ENCODE measurements around the gene ERP44. TPM values are rescaled to one million over a fixed set of nuclear protein-coding genes. Genes with fewer than 3 reads are reported as not detected.

ERP44 gene
- total and polyA plus RNA-seq, 2 experiments from 2014 or later, result 23.8 to 50.5 TPM

DNA sequence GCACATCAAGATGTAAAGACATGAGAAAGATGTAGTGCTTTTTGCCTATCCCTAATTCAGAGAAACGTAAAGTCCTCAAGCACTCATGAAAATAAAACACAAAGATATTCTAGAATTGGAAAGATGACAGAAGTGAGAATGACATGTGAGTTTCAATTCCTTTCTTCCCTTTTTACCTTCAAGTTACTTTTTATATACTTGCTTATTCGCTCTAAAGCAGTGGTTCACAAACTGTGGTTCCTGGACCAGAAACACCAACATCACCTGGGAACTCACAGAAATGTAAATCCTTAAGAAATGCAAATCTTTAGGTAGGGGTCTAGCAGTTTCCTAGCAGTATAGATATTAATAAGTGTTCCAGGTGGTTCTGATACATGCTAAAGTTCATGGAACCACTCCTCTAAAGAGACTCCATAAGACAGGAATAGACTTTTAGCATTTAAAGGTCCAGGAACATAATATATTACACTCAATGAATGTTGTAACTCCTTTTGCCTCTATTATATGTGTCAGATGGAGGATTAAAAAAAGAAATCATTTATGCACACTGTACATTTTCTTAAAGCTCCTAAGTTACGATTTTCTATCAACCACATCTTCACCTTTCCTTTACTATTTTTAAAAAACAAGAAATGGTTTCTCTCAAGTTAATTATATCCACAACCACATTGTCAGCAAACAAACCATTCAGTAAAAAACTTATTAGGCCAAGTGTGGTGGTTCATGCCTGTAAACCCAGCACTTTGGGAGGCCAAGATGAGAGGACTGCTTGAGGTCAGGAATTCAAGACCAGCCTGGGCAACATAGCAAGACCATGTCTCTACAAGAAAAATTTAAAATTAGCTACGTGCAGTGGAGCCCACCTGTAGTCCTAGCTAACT is 39.9 kb downstream of the ERP44 start:
- Histone ChIP-seq H3K9me3 (ENCODE audit: low read depth) (no peaks in the 10 kb centered on the region), H3K27me3 (replicated peaks; ENCODE audit: insufficient read depth) (no peaks in the 10 kb centered on the region), H3K9me2 (ENCODE audit: insufficient read depth) (no peaks in the 10 kb centered on the region), H2AFZ (no peak overlapping the region), H3K4me1 (ENCODE audit: insufficient read depth) (peaks cover 9% of the 10 kb centered on the region), H3K9ac (no peak overlapping the region), H3F3A (ENCODE audit: insufficient read depth) (no peaks in the 10 kb centered on the region), H4K20me1 (ENCODE audit: insufficient read depth) (no peaks in the 10 kb centered on the region; the same call in 1 of the 2 replicates), H3K4me3 (no peak overlapping the region), H3K4me2 (ENCODE audit: unreplicated experiment) (no peak overlapping the region), H3K27ac (no peak overlapping the region), H3K36me3 (ENCODE audit: low read depth) (peaks cover 14% of the 10 kb centered on the region; the same call in 1 of the 2 replicates), H3K79me2 (ENCODE audit: insufficient read depth) (peaks cover 43% of the 10 kb centered on the region)
- TF ChIP-seq EZH2 (IDR thresholded peaks at IDR 0.05; ENCODE audit: insufficient read depth, poor library complexity, severe bottlenecking), result no peak
- no peak for TF ChIP-seq EZH2phosphoT487 (IDR thresholded peaks at IDR 0.05; ENCODE audit: insufficient read depth, low read depth)
- WGBS, 2 experiments (ENCODE audit: low coverage in 1 of 2, low lambda C conversion rate in 2 of 2, missing lambda C conversion rate in 2 of 2), result 94 to 99% methylated on average over 4 of the region's 4 CpGs
- in situ Hi-C loops (cut with MboI), result no loop called here
- no peak for DNase-seq

DNA sequence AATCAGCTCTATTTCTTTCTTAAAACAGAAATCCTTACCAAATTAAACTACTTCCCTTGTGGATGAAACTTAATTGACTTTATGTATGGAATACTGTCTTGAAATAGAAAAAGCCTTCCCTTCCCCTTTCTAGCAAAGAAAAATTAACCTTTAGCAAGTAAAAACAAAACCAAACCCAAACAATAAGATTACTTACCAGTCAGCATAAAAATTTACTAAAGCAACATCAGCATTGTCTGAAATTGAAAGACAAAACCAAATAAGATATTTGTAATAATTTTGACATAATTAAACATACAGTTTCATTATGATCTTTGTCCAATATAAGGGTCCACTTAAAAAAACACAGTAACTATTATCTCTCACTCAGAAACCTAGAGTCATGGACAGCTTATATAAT is 41.2 kb downstream of the ERP44 start:
- TF ChIP-seq EZH2phosphoT487 (IDR thresholded peaks at IDR 0.05; ENCODE audit: insufficient read depth, low read depth) (no peak), EZH2 (IDR thresholded peaks at IDR 0.05; ENCODE audit: insufficient read depth, poor library complexity, severe bottlenecking) (no peak)
- H3K79me2 ChIP-seq (ENCODE audit: insufficient read depth), result peaks cover 30% of the 10 kb centered on the region
- H4K20me1 ChIP-seq (ENCODE audit: insufficient read depth), result no peaks in the 10 kb centered on the region
- in situ Hi-C loops (cut with MboI), result no loop called here
- H2AFZ ChIP-seq, result no peak overlapping the region
- no peak overlapping the region for H3K4me3 ChIP-seq
- peaks cover 14% of the 10 kb centered on the region; the same call in 1 of the 2 replicates for H3K36me3 ChIP-seq (ENCODE audit: low read depth)
- no peaks in the 10 kb centered on the region for H3K9me2 ChIP-seq (ENCODE audit: insufficient read depth)
- no peaks in the 10 kb centered on the region for H3F3A ChIP-seq (ENCODE audit: insufficient read depth)
- no peak overlapping the region for H3K4me2 ChIP-seq (ENCODE audit: unreplicated experiment)
- H3K27me3 ChIP-seq (replicated peaks; ENCODE audit: insufficient read depth), result no peaks in the 10 kb centered on the region
- no peaks in the 10 kb centered on the region for H3K9me3 ChIP-seq (ENCODE audit: low read depth)
- H3K9ac ChIP-seq, result no peak overlapping the region
- H3K27ac ChIP-seq, result no peak overlapping the region
- no peak for DNase-seq
- H3K4me1 ChIP-seq (ENCODE audit: insufficient read depth), result no peaks in the 10 kb centered on the region

DNA sequence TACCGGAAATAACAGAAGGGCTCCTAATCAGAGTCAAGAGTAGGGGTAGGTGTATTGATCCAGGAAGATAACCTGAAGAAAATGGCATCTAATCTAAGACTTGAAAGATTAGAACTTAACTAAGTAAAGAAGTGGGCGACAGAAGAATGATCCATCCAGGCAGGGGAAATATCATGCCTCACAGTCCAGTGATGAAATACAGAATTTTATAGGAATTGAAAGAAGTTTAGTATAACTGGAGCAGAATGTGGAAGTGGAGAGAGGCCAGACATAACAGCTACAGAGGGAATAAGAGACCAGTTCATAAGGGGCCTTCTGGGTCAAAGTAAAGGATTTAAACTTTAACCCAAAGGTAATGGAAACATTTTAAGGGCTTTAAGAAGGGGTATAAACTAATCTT is 42.2 kb downstream of the ERP44 start:
- Histone ChIP-seq H3F3A (ENCODE audit: insufficient read depth) (no peaks in the 10 kb centered on the region), H3K9me2 (ENCODE audit: insufficient read depth) (no peaks in the 10 kb centered on the region), H3K9ac (no peak overlapping the region), H3K27ac (no peak overlapping the region), H3K9me3 (ENCODE audit: low read depth) (no peaks in the 10 kb centered on the region), H4K20me1 (ENCODE audit: insufficient read depth) (no peaks in the 10 kb centered on the region), H3K79me2 (ENCODE audit: insufficient read depth) (peaks cover 19% of the 10 kb centered on the region), H3K27me3 (replicated peaks; ENCODE audit: insufficient read depth) (no peaks in the 10 kb centered on the region), H2AFZ (no peak overlapping the region), H3K4me2 (ENCODE audit: unreplicated experiment) (no peak overlapping the region), H3K4me1 (ENCODE audit: insufficient read depth) (no peaks in the 10 kb centered on the region), H3K4me3 (no peak overlapping the region), H3K36me3 (ENCODE audit: low read depth) (peaks cover 20% of the 10 kb centered on the region; the same call in 1 of the 2 replicates)
- DNase-seq, result no peak
- TF ChIP-seq EZH2 (IDR thresholded peaks at IDR 0.05; ENCODE audit: insufficient read depth, poor library complexity, severe bottlenecking), result no peak
- no peak for TF ChIP-seq EZH2phosphoT487 (IDR thresholded peaks at IDR 0.05; ENCODE audit: insufficient read depth, low read depth)
- WGBS, 2 experiments (ENCODE audit: low coverage in 1 of 2, low lambda C conversion rate in 2 of 2, missing lambda C conversion rate in 2 of 2), result 96 to 98% methylated on average over 2 of the region's 2 CpGs
- in situ Hi-C loops (cut with MboI), result no loop called here

DNA sequence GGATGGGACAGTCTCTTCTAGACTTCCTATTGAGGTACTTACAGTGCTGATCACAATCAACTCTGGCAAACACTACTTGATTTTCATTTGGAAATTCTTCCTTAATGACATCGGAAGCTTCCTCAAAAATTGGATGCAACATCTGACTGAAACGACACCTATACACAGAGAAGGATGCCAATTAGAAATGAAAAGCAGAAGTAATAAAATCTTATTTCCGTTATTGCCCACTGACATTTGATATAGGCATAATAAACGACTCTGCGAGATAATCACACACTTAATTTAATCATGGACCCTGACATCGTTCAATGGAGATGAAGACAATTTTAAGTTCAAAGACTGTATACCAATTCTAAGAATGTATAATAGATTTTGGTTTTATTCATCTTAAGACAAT is 46.4 kb downstream of the ERP44 start:
- peaks cover 4% of the 10 kb centered on the region for H3K79me2 ChIP-seq (ENCODE audit: insufficient read depth)
- in situ Hi-C loops (cut with MboI), result no loop called here
- no peak overlapping the region for H2AFZ ChIP-seq
- no peak overlapping the region for H3K4me2 ChIP-seq (ENCODE audit: unreplicated experiment)
- H4K20me1 ChIP-seq (ENCODE audit: insufficient read depth), result no peaks in the 10 kb centered on the region; the same call in 1 of the 2 replicates
- 0 out of 2 replicates have a peak, but pooled peaks cover 5% of the 10 kb centered on the region for H3K4me1 ChIP-seq (ENCODE audit: insufficient read depth)
- TF ChIP-seq EZH2phosphoT487 (IDR thresholded peaks at IDR 0.05; ENCODE audit: insufficient read depth, low read depth) (no peak), EZH2 (IDR thresholded peaks at IDR 0.05; ENCODE audit: insufficient read depth, poor library complexity, severe bottlenecking) (no peak)
- peaks cover 6% of the 10 kb centered on the region; the same call in 1 of the 2 replicates for H3F3A ChIP-seq (ENCODE audit: insufficient read depth)
- H3K27me3 ChIP-seq (replicated peaks; ENCODE audit: insufficient read depth), result no peaks in the 10 kb centered on the region
- H3K27ac ChIP-seq, result no peak overlapping the region
- no peaks in the 10 kb centered on the region for H3K9me2 ChIP-seq (ENCODE audit: insufficient read depth)
- no peak overlapping the region for H3K4me3 ChIP-seq
- H3K9me3 ChIP-seq (ENCODE audit: low read depth), result no peaks in the 10 kb centered on the region
- no peak for DNase-seq
- WGBS, 2 experiments (ENCODE audit: low coverage in 1 of 2, low lambda C conversion rate in 2 of 2, missing lambda C conversion rate in 2 of 2), result 79 to 81% methylated on average over 6 of the region's 6 CpGs
- peaks cover 18% of the 10 kb centered on the region; the same call in 1 of the 2 replicates for H3K36me3 ChIP-seq (ENCODE audit: low read depth)
- H3K9ac ChIP-seq, result no peak overlapping the region

Measured in GM23248 (cell line).